Neural cell (in vitro differentiated cells): ENCODE data around the gene SCN10A. TPM values are rescaled to one million over a fixed set of nuclear protein-coding genes. Genes with fewer than 3 reads are reported as not detected.

Experiments used
- H2AFZ ChIP-seq: fragments of 200-600, 300-800 bp; sonication (generic), shearing (Covaris generic); 2 replicates; pipeline ENCODE4 v1.6.0; 2014; ENCODE audit warnings: low read depth, mild to moderate bottlenecking, antibody characterized with exemption, low read length, moderate library complexity
- H3F3A ChIP-seq: fragments of 200-600 bp; shearing (Covaris generic); 2 replicates; pipeline ENCODE4 v1.6.1; 2016; ENCODE audit warnings: mild to moderate bottlenecking, moderate library complexity, mixed read lengths, antibody characterized with exemption, low read length; ENCODE audit not compliant: insufficient read depth, poor library complexity, severe bottlenecking
- H3K27ac ChIP-seq: fragments of 200-600, 300-800 bp; sonication (generic), shearing (Covaris generic); 2 replicates; pipeline ENCODE4 v1.5.1; 2014; ENCODE audit warnings: mild to moderate bottlenecking, low read length, moderate library complexity
- H3K27me3 ChIP-seq: fragments of 300-800, 200-600 bp; sonication (generic), shearing (Covaris generic); 2 replicates; pipeline ENCODE4 v1.6.0; 2014; ENCODE audit warnings: mild to moderate bottlenecking, low read depth, low read length, moderate library complexity; ENCODE audit not compliant: insufficient read depth
- H3K36me3 ChIP-seq: fragments of 300-800, 200-600 bp; sonication (generic), shearing (Covaris generic); 2 replicates; pipeline ENCODE4 v1.5.1; 2014; ENCODE audit warnings: mild to moderate bottlenecking, antibody characterized with exemption, low read length, moderate library complexity; ENCODE audit not compliant: insufficient read depth
- H3K4me2 ChIP-seq: fragments of 300-800, 200-600 bp; sonication (generic), shearing (Covaris generic); 2 replicates; pipeline ENCODE4 v1.6.0; 2014; ENCODE audit warnings: mild to moderate bottlenecking, low read length
- H3K4me3 ChIP-seq: fragments of 300-800, 200-600 bp; sonication (generic), shearing (Covaris generic); 2 replicates; pipeline ENCODE4 v1.5.1; 2014; ENCODE audit warnings: mild to moderate bottlenecking, low read length, moderate library complexity
- H3K79me2 ChIP-seq: fragments of 200-600 bp; shearing (Covaris generic); replicated peaks from 2 replicates; pipeline ENCODE4 v1.6.0; 2014; ENCODE audit warnings: mild to moderate bottlenecking, low read length, moderate library complexity; ENCODE audit not compliant: insufficient read depth
- H3K9ac ChIP-seq: fragments of 300-800, 200-600 bp; sonication (generic), shearing (Covaris generic); 2 replicates; pipeline ENCODE4 v1.6.1; 2016; ENCODE audit warnings: mild to moderate bottlenecking, low read length, mixed read lengths
- H3K9me2 ChIP-seq: fragments of 200-600 bp; shearing (Covaris generic); 2 replicates; pipeline ENCODE4 v1.6.1; 2016; ENCODE audit warnings: mild to moderate bottlenecking, low read length, mixed read lengths; ENCODE audit not compliant: insufficient read depth
- H3K9me3 ChIP-seq: fragments of 200-600, 300-800 bp; sonication (generic), shearing (Covaris generic); 2 replicates; pipeline ENCODE4 v1.6.1; 2016; ENCODE audit warnings: mild to moderate bottlenecking, mixed run types, low read length, moderate library complexity, mixed read lengths
- H4K20me1 ChIP-seq: fragments of 200-600 bp; shearing (Covaris generic); 2 replicates; pipeline ENCODE4 v1.6.1; 2016; ENCODE audit warnings: mild to moderate bottlenecking, mixed run types; ENCODE audit not compliant: insufficient read depth
- CTCF ChIP-seq: fragments of 450-650 bp; IDR thresholded peaks from 2 replicates; pipeline ENCODE4 v1.5.1; 2014; ENCODE audit warnings: antibody characterized with exemption, mild to moderate bottlenecking, moderate library complexity; ENCODE audit not compliant: poor library complexity, severe bottlenecking
- EZH2 ChIP-seq: fragments of 200-600, 300-800 bp; shearing (Covaris generic), sonication (generic); IDR thresholded peaks from 2 replicates; pipeline ENCODE4 v1.6.1; 2014; ENCODE audit warnings: antibody characterized with exemption, low read length, borderline replicate concordance, mild to moderate bottlenecking; ENCODE audit not compliant: insufficient read depth, poor library complexity, severe bottlenecking
- MXI1 ChIP-seq: fragments of 450-650 bp; conservative IDR thresholded peaks from 2 replicates; pipeline ENCODE4 v1.6.1; 2014; ENCODE audit warnings: antibody characterized with exemption, mild to moderate bottlenecking; ENCODE audit not compliant: poor library complexity, severe bottlenecking
- POLR2AphosphoS5 ChIP-seq: IDR thresholded peaks from 2 replicates; pipeline ENCODE4 v1.6.1; 2012
- RAD21 ChIP-seq: fragments of 450-650 bp; conservative IDR thresholded peaks from 2 replicates; pipeline ENCODE4 v1.6.1; 2014; ENCODE audit warnings: antibody characterized with exemption, mild to moderate bottlenecking, moderate library complexity
- REST ChIP-seq: IDR thresholded peaks from 2 replicates; pipeline ENCODE4 v1.6.1; 2012; ENCODE audit warnings: borderline replicate concordance
- SMC3 ChIP-seq: fragments of 450-650 bp; conservative IDR thresholded peaks from 2 replicates; pipeline ENCODE4 v1.6.1; 2014; ENCODE audit warnings: antibody characterized with exemption, mild to moderate bottlenecking, moderate library complexity; ENCODE audit not compliant: poor library complexity
- TAF1 ChIP-seq: IDR thresholded peaks from 2 replicates; pipeline ENCODE4 v1.6.1; 2012; ENCODE audit warnings: low read depth
- polyA plus RNA-seq: library from polyadenylated mRNA; depleted of rRNA; stranded (reverse); fragments of >200 nt; gene quantifications from 2 replicates; pipeline ENCODE4 v1.2.3, GENCODE V29; 2014

The SCN10A gene
- polyA plus RNA-seq, 1 donor from 2014 or later: not detected

DNA sequence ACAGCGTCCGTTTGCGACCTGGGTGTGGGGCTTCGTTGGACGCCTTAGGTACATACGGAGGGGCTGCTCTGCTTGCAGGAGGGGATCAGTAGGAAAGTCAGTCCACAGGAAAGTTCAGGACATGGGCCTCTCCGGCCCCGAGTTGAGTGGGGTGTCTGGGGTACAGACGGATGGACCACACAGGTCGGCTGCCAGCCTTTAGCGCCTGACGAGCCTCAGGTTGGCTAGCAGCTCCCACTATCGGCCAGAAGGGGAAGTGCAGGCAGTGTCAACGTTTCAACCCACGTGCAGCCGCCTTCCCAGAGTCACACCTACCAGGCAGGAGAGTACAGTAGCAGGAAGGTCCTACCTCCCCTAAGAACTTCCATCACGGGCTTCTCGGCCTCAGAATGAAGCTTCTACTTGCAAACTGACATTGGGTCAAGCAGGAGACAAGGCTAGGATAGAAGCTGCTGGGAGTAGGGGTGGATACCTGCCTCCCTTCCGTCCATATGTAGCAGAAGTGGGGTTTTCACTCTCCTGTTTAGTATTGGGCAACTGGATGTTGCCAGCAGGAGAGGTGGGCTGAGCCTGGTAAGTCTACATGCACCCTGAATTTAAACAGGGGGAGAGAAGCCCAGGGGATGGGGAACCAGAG is 164.7 kb downstream of the SCN10A start:
- Histone ChIP-seq H2AFZ (no peak overlapping the region), H4K20me1 (no peaks in the 10 kb centered on the region), H3K4me2 (no peak overlapping the region)

More for the DNA sequence above, 164.7 kb downstream of the SCN10A start:
- Histone ChIP-seq H3K9ac (no peak overlapping the region), H3K79me2 (no peaks in the 10 kb centered on the region), H3K9me2 (no peaks in the 10 kb centered on the region), H3K27me3 (peaks cover 28% of the 10 kb centered on the region), H3K4me3 (no peak overlapping the region), H3K36me3 (no peaks in the 10 kb centered on the region), H3K9me3 (no peaks in the 10 kb centered on the region), H3F3A (no peaks in the 10 kb centered on the region), H3K27ac (no peak overlapping the region)
- peak; percentile 44 for TF ChIP-seq SMC3
- TF ChIP-seq EZH2: no peak
- TF ChIP-seq REST: no peak
- no peak for TF ChIP-seq TAF1
- TF ChIP-seq POLR2AphosphoS5: no peak
- no peak for TF ChIP-seq MXI1
- TF ChIP-seq CTCF: peak; percentile 85
- TF ChIP-seq RAD21: peak; percentile 67
